LHCN-M2 (cell line): ENCODE results near the gene VWA5B2. TPM values are rescaled to one million over a fixed set of nuclear protein-coding genes. Genes with fewer than 3 reads are reported as not detected.
A peak's percentile ranks its signal among the peaks of the same experiment; 100 is the strongest.
"Not testable (repeated sequence)": the region's sequence is repeated elsewhere in the genome, so short reads cannot be mapped to it uniquely, and the experiment has no call there.

ENCODE experiments used
- DNase-seq: peaks from one replicate; pipeline ENCODE4 v3.0.0-alpha.2; 2012; ENCODE audit warnings: low read depth
- total RNA-seq: library from RNA; depleted of rRNA; stranded (reverse); fragments of >200 nt; gene quantifications from 2 replicates; pipeline ENCODE4 v1.2.3, GENCODE V29; 2014

Gene VWA5B2
- total RNA-seq, 1 experiment from 2014 or later = not detected

DNA sequence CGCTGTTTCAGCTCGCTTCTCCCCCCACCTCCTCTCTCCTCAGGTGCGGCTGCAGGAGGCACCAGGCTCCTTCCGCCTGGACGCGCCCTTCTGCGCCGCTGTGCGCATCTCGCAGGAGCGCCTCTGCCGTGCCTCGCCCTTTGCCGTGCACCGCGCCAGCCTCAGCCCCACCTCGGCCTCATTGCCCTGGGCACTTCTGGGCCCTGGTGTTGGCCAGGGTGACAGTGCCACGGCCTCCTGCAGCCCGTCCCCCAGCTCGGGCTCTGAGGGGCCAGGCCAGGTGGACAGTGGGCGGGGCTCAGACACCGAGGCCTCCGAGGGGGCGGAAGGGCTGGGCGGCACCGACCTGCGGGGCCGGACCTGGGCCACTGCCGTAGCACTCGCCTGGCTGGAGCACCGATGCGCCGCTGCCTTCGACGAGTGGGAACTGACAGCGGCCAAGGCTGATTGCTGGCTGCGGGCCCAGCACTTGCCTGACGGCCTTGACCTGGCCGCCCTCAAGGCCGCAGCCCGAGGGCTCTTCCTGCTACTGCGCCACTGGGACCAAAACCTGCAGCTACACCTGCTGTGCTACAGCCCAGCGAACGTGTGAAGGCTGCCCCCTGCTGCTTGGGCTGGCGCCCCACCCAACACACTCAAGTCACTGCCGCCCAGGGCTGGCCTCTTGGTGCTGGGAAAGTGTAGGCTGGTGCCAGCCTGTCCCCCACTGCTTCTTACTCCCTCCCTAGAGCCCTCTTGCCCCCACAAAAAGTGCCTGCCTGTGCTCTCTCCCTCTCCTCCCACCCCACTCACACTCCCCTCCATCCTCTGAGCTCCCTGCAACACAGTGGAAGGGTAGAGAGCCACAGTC is 12.3 kb downstream of the VWA5B2 start:
- DNase-seq = no peak

GRCh38 chr3:184242297-184242685 is 12.9 kb downstream of the VWA5B2 start:
- DNase-seq = no peak

DNA sequence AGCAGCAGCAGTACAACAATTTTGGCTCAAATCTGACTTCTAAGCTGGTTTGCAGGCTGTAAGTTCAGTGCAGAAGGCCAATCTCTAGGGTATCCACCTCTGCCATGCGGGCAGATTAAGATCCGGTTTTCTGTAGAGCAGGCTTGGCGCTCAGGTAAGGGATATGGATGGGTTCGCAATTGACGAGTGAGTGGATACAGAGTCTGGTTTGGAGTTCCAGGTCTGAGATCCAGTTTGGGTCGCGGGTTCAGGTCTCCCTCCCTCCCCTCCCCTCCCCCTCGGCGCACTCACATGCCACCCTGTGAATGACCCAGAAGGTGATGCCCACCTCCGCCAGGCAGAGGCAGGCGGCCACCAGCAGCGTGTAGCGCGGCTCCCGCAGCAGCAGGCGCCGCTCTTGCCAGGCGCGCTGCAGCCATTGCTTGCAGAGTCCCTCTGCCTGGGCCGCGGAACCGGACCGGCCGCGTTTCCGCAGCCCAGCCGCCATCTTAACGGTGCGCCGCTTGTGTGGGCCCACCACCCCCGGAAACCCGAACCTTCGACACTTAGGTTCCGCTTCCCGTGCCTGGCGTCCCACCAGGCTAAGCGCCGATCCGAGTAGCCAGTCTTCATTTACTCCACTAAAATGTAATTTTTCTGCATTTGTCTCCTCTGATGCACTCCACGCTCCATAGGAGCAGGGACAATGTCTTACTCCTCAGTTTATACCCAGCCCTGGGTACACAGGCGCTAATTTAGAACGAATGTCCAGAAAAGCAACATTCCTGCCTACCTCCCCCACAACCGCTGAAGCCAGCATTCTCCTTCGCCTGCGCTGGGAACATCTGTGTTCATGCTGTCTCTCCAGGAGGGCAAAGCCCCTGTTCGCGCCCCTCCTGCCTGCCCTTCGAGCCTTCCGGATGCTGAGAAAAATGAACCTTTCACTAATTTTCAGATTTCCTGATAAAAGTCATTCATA is 19.3 kb downstream of the VWA5B2 start, which contains the start of gene ALG3:
Gene ALG3 (minus strand): TSS at position 509 of the 958 bp plus-strand sequence. CDS start 22 bp downstream, at position 487.
- peak; percentile 81 for DNase-seq

DNA sequence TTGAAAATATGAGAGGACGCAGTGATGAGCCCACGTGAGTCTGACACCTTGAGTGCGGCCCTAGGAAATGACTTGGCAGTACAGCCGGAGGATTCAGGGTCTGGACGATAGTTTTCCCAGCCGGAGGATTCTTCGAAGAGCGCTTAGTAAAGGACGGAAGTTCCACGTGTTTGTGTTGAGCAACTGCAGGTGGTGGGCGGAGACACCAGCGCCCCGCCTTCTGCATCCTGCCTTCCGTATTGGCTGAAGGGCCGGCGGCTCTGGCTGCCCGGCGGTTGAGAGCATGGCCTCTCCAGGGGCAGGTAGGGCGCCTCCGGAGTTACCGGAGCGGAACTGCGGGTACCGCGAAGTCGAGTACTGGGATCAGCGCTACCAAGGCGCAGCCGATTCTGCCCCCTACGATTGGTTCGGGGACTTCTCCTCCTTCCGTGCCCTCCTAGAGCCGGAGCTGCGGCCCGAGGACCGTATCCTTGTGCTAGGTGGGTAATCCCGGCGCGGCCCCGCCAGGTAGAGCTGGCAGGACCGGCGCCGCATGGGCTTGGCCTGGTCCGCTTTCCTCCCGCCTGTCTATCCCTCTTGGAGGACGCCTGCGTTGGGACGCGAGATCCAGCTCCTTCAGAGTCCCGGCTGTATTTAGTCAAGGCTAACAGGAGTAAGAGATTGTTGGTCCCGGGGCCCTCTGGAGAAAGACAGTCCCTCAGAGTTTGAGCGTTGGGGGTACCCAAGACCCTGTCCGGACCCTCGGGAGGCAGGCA is 20.2 kb downstream of the VWA5B2 start, which contains the start of gene EEF1AKMT4:
Gene EEF1AKMT4 (plus strand): TSS at position 261 of the 755 bp plus-strand sequence. CDS start 23 bp downstream, at position 284.
- DNase-seq = peak; percentile 97

GRCh38 chr3:184250167-184250828 is 20.9 kb downstream of the VWA5B2 start:
- DNase-seq = peak; percentile 87

- DNase-seq = no peak
Measured at GRCh38 chr3:184255291-184256039, 26.1 kb downstream of the VWA5B2 start.

DNA sequence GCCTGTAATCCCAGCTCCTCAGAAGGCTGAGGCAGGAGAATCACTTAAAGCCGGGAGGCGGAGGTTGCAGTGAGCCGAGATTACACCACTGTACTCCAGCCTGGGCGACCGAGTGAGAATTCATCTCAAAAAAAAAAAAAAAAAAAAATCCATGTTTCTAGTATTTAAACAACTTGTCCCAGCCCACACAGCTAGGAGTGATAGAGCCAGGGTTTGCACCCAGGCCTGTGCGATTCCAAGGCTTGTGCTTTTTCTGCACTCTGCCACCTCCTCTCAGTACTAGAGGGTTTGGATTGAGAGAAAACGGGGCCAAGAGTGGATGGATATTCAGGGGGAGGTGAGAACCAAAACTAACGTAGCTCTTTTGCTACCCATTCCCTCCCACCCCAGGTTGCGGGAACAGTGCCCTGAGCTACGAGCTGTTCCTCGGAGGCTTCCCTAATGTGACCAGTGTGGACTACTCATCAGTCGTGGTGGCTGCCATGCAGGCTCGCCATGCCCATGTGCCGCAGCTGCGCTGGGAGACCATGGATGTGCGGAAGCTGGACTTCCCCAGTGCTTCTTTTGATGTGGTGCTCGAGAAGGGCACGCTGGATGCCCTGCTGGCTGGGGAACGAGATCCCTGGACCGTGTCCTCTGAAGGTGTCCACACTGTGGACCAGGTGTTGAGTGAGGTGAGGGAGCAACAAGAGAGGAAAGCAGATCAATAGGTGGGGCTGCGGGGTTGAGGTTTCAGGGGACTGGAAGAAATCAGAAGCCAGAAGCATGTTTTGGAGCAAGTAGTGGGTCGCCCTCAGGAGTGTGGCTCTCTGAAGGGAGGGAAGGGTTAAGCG is 27.9 kb downstream of the VWA5B2 start:
- no peak for DNase-seq

- DNase-seq = no peak
Measured at GRCh38 chr3:184258926-184259325, 29.5 kb downstream of the VWA5B2 start.

GRCh38 chr3:184259396-184259877 is 30.1 kb downstream of the VWA5B2 start:
- no peak for DNase-seq

- DNase-seq = no peak
Measured at GRCh38 chr3:184259878-184260723, 30.7 kb downstream of the VWA5B2 start.

GRCh38 chr3:184260724-184261269 is 31.4 kb downstream of the VWA5B2 start:
- DNase-seq = no peak

DNA sequence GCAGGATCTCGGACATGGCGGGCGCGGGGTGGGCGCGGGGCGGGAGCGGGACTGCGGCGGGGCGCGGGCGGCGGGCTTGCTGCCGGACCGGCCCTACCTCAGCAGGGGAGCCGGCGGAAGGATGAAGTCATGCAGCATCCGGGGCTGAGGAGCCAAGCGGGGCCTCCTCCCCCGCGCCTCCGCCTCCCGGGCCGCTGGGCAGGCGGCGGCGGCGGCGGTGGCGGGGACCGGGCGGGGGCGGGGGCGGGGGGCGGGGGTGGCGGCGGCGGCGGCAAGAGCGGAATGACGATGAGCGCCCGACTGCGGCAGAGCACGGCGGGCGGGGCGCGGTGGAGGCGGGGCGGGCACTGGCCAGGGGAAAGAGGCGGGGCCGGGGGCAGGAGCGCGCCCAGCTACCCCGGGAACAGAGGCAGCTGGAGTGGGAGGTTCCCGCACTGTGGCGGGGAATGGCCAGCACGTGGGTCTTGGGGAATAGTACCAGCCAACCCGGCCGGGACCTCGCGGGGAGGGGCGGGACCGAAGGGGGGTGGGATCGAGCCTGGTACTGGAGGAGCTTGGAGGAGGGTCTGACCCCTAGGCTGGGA is 32.0 kb downstream of the VWA5B2 start, which contains the start of gene CAMK2N2:
Gene CAMK2N2 (minus strand): TSS at position 284 of the 584 bp plus-strand sequence. CDS start 268 bp downstream, at position 16.
- peak; percentile 73 for DNase-seq

GRCh38 chr3:184261854-184262763 is 32.7 kb downstream of the VWA5B2 start:
- peak; percentile 49 for DNase-seq

GRCh38 chr3:184262764-184263179 is 33.4 kb downstream of the VWA5B2 start:
- no peak for DNase-seq

- DNase-seq = not testable (repeated sequence)
Measured at GRCh38 chr3:184267249-184267648, 37.9 kb downstream of the VWA5B2 start.

DNA sequence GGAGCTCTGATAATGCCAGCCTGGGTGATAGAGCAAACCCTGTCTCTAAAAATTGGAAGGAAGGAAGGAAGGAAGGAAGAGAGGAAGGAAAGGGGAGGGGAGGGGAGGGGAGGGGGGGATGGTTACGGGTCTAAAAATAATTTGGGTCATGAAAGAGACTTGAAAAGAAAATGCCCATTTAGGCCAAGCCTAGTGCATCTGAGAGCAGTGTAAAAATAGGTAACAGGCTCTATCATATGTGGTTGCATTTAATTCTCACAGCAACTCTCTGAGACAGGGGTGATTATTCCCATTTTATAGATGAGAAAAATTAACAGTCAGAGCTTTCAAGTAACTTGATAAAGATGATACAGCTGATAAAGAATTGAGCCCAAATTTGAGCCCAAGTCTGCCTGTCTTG is 42.9 kb downstream of the VWA5B2 start:
- DNase-seq = no peak
